Lower leg skin (tissue), 4 donors: Measurements from ENCODE around the gene ARFGAP3. TPM values are rescaled to one million over a fixed set of nuclear protein-coding genes. Genes with fewer than 3 reads are reported as not detected.
A peak's percentile ranks its signal among the peaks of the same experiment; 100 is the strongest.

Experiments
- DNase-seq, 2 donors: peaks; one replicate each; pipeline ENCODE4 v3.0.0-alpha.2; 2019; ENCODE audit warnings: low spot score in 2 of 2
- H3K4me3 ChIP-seq: fragments of 200-600 bp; sonication (generic); 2 replicates; pipeline ENCODE4 v1.5.1; 2017; ENCODE audit warnings: mild to moderate bottlenecking, low read depth; ENCODE audit not compliant: poor library complexity, severe bottlenecking
- CTCF ChIP-seq, 3 donors: fragments of 450-650 bp; IDR thresholded peaks; one replicate each; pipeline ENCODE4 v1.5.1; 2016; ENCODE audit warnings: antibody characterized with exemption in 3 of 3, mild to moderate bottlenecking in 3 of 3, moderate library complexity in 2 of 3
- POLR2A ChIP-seq, 2 donors: fragments of 450-650 bp; IDR thresholded peaks; one replicate each; pipeline ENCODE4 v1.6.1; 2016 to 2017; ENCODE audit warnings: antibody characterized with exemption in 2 of 2, mild to moderate bottlenecking in 1 of 2, moderate library complexity in 1 of 2
- WGBS, 2 donors: methylation state at CpG; one replicate each; pipeline ENCODE4 v1.1.5; 2018; 5-methylcytosine and 5-hydroxymethylcytosine counted together
- intact Hi-C: fragments of 100-400 bp; cut with DNase I; formaldehyde crosslinking; loops from one replicate; pipeline ENCODE4 v1.15.0; 2023; ENCODE audit warnings: low total_unique reads
- total RNA-seq, 4 donors: library from RNA; depleted of rRNA; stranded (reverse); fragments of >200 nt; gene quantifications; one replicate each; pipeline ENCODE4 v1.1.0, GENCODE V29; 2016

The ARFGAP3 gene
- total RNA-seq, 4 donors from 2014 or later, result 22.9 to 47.2 (median 31.2) TPM

DNA sequence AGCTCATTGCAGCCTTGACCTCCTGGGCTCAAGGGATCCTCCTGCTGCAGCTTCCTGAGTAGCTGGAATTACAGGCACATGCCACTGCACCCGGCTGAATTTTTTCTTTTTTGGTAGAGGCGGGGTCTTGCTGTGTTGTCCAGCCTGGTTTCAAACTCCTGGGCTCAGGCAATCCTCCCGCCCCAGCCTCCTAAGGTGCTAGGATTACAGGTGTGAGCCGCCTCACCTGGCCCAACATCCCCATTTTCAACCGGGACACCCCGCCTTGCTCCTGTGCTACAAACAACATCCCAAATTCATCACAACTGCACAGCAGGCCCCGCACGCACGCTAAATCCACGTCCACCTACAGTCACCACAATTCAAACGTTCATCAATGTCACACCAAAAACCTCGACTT, 61.0 kb downstream of the ARFGAP3 start:
- intact Hi-C loops, result loop anchor here (10.0 kb wide), 1 partner anchor 239 kb away; no protein-coding TSS in a partner anchor
- no peak overlapping the region for H3K4me3 ChIP-seq
- no peak for TF ChIP-seq CTCF (IDR thresholded peaks at IDR 0.05)
- WGBS, 2 donors, result 83 to 87% methylated on average over 12 of the region's 12 CpGs
- DNase-seq, result peak in 1 of 2 donors; percentile 83

DNA sequence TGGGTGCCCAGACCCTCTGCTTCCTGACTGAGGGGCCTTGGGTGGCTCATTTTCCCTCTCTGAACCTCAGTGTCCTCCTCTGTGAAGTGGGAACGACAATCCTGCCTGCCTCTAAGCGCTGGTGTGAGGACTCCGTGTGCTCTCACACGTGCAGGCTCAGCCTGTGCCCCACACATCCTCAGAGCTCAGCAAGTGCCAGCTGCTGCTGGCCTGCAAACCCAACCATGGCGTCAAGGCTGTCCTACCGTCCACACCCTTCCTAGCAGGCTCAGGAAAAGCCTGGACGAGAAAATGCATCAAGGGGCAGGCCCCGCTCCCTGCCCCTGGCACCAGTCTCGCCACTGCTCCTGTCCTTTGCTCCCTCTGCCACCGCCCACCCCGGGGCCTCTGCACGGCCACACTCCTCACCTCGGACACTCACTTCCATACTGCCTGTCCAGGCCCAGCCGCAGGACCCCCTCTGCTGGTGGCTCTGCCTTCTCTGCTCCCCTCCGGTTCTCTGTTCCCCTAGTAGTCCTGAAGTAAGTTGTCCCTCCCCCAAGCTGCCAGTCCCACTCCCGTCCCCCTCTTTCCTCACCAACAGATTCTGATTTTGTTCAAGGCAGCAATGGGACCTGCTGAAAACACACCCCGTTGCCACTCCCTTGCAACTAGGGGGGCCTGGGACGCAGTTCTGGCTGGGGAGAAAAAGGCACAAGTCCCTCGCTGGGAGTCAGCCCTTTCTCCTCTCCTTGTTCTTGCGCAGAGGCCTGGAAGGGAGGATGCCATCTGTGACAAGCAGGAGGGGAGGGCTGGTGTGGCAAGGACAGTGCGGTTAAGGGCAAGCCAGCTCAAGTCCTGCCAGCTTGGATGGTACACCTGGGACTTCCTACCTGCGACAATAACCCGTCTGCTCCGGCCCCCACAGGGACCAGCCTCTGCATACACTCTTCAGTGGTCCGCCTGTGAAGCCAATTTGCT, 62.2 kb downstream of the ARFGAP3 start:
- DNase-seq, result peak in 1 of 2 donors; percentile 76
- TF ChIP-seq CTCF (IDR thresholded peaks at IDR 0.05), result no peak
- H3K4me3 ChIP-seq, result no peak overlapping the region
- intact Hi-C loops, result loop anchor here (10.0 kb wide), 1 partner anchor 240 kb away; no protein-coding TSS in a partner anchor
- WGBS, 2 donors, result 71 to 76% methylated on average over 25 of the region's 25 CpGs

DNA sequence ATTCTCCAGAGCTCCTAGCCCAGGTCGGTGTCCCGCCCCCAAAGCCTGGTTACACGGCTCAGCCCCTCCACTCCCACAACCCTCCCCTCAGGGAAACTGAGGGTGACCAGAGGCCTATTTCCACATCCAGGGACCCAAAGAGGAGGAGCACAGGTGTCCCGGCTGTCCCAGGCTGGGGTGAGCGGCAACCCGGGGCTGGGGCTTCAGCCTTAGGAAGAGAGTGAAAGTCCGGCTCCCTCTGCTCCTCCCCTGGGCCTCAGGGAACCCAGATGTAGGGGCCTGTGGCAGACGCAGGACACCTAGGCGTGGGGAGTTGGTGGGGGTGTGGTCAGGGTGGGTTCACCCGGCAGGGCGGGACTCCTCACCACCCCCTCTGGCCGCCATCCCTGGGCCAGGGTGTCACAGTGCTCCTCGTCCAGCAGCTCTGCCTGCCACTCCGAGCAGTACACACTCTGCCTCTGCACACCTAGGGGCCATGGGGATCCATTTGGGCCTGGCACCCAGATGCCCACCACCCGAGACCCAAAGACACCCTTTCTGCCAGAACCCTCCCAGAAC, 63.1 kb downstream of the ARFGAP3 start:
- intact Hi-C loops, result loop anchor here (10.0 kb wide), 1 partner anchor 241 kb away; no protein-coding TSS in a partner anchor
- no peak overlapping the region for H3K4me3 ChIP-seq
- WGBS, 2 donors, result 86 to 90% methylated on average over 9 of the region's 15 CpGs
- TF ChIP-seq POLR2A (IDR thresholded peaks at IDR 0.05) (no peak), CTCF (IDR thresholded peaks at IDR 0.05) (no peak)
- peak in 1 of 2 donors; percentile 80 for DNase-seq

GRCh38 chr22:42792909-42793847, 63.9 kb downstream of the ARFGAP3 start:
- intact Hi-C loops, result loop anchor here (10.0 kb wide), 1 partner anchor 242 kb away; no protein-coding TSS in a partner anchor
- 70 to 73% methylated on average over 16 to 23 of the region's 25 CpGs for WGBS, 2 donors

More at GRCh38 chr22:42792909-42793847, 63.9 kb downstream of the ARFGAP3 start:
- no peak overlapping the region for H3K4me3 ChIP-seq
- DNase-seq, result peak in 1 of 2 donors; percentile 85
- no peak for TF ChIP-seq CTCF (IDR thresholded peaks at IDR 0.05)
- no peak for TF ChIP-seq POLR2A (IDR thresholded peaks at IDR 0.05)
